Superior temporal gyrus (tissue), 1 donor: ENCODE measurements around the gene IGDCC3.

Experiments used
- DNase-seq: peaks from one replicate; pipeline ENCODE4 v3.0.0-alpha.2; 2016; ENCODE audit errors: extremely low spot score

The IGDCC3 gene

DNA sequence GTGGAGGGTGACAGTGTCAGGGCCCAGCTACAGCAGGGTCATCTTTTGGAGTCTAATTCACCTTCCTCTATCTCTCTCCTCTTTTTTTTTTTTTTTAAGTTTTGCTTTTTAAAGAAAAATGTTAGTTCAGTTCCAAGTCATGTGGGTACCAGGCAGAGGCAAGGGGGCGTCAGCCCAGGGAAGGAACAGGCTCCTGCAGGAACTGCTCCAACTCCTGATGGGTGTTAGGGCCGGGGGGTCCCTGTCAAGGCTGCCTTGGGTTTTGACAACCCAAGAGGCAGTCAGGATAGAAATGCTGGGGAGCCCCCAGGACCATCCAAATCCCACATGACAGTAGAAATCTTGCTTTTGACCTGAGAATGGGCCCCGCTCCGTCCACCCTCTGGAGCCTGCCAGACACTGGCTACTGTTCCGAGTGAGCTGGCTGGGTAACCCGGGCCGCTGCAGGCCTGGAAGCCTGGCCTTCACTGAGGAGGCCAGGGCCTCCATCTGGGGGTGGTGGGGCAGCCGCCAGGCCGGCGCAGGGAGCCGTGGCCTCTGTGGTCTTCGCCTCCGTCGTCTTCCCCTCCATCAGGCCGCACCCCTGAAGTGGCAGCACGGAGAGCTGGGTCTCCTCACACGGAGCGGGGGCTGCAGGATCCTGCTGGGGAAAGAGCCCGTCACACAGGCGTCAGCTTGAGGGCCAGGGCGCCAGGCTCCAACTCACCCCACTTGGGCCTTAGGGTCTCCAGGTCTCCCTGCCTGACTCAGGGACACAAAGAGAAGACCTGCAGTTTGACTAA is 49.1 kb downstream of the IGDCC3 start:
- no peak for DNase-seq

- DNase-seq, result no peak
Measured at GRCh38 chr15:65327651-65328393, 50.0 kb downstream of the IGDCC3 start.

GRCh38 chr15:65326818-65327217 is 51.0 kb downstream of the IGDCC3 start:
- DNase-seq, result no peak

- DNase-seq, result no peak
Measured at GRCh38 chr15:65326117-65326526, 51.7 kb downstream of the IGDCC3 start.

DNA sequence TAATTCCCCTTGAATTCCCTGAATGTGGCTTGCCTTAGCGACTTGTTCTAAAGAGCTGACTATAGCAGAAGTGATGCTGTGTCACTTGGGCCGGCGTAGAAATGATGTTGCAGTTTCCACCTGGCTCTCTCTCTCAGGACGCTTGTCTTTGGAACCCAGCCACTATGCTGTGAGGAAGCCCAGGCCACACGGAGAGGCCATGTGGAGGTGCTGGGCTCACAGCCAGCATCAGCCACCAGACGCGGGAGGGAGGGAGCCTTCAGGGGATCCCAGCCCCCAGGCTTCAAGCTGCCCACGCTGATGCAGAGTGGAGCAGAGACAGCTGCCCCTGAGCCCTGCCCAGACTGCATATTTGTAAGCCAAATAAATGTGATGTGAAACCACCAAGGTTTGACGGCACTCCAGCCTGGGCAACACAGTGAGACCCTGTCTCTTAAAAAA is 54.7 kb downstream of the IGDCC3 start:
- DNase-seq, result no peak

- peak; percentile 96 for DNase-seq
Measured at GRCh38 chr15:65318870-65319356, 58.9 kb downstream of the IGDCC3 start.

DNA sequence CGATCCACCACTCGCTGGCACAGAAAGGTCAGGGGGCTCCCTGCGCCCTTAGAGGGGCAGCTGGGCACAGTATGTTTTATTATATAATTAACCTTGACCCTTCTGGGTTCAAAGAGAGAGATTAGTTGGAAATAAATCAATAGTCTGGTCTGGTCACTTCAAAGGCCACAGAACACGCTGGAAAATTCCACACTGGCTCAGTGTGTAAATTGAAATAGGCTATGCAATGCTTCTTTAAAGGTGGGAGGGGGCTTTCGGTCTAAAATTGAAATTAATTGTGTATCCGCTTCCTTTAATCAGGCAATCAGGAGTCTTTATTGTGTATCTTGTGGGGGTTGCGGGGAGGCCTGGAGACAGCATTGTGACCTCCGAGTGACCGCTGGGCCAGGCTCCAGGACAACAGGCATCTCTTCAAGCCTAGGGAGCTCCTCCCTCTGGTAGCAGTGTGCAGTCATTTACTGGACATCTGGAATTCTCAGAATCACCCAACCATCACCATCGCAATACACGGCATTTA is 65.3 kb downstream of the IGDCC3 start:
- peak; percentile 58 for DNase-seq

- no peak for DNase-seq
Measured at GRCh38 chr15:65311760-65312159, 66.0 kb downstream of the IGDCC3 start.

DNA sequence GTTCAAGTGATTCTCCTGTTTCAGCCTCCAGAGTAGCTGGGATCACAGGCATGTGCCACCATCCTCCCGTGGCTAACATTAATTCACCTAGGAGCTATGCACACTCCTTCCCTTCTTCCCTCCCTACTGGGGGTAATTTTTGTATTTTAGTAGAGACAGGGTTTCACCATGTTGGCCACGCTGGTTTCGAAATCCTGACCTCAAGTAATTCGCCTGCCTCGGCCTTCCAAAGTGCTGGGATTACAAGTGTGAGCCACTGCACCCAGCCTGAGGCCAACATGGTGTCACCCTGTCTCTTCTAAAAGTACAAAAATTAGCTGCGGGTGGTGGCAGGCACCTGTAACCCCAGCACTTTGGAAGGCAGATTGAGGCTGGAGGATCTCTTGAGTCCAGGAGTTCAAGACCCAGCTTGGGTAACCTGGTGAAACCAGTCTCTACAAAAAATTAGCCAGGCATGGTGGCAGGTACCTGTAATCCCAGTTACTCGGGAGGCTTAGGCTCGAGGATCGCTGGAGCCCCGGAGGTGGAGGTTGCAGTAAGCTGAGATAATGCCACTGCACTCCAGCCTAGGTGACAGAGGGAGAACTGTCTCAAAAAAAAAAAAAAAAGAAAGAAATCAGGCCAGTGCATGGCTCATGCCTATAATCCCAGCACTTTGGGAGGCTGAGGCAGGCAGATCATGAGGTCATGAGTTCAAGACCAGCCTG is 67.2 kb downstream of the IGDCC3 start:
- DNase-seq, result no peak

DNA sequence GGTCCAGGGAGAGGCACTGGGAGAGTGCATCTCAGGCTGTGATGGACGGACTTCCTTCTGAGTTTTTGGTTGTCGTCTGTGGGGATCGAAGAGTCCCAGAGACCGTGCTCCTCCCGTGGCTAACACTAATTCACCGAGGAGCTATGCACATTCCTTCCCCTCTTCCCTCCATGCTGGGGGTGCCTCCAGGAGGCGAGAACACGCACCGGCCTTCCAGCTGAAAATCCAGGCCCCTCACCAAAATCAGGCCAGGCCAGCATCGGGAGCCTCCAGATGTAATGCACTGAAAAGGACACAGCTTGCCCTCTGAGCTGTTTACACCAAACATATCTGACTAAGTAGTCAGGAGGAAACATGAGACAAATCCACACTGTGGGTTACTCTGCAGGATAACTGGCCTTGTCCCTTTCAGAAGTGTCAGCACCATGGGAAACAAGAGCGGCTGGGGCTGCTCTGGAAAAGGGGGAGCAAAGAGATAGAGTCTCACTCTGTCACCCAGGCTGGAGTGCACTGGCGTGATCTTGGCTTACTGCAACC is 67.9 kb downstream of the IGDCC3 start:
- no peak for DNase-seq

DNA sequence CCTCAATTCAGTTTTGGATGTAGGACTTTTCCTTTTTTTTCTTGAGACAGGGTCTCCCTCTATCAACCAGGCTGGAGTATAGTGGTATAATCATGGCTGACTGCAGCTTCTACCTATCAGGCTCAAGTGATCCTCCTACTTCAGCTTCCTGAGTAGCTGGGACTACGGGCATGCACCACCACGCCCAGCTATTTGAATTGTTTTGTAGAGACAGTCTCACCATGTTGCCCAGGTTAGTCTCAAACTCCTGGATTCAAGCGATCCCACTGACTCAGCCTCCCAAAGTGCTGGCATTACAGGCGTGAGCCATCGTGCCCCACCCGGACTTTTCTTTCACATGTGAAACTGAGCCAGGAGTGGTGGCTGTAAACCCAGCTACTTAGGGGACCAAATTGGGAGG is 69.8 kb downstream of the IGDCC3 start:
- DNase-seq, result no peak

DNA sequence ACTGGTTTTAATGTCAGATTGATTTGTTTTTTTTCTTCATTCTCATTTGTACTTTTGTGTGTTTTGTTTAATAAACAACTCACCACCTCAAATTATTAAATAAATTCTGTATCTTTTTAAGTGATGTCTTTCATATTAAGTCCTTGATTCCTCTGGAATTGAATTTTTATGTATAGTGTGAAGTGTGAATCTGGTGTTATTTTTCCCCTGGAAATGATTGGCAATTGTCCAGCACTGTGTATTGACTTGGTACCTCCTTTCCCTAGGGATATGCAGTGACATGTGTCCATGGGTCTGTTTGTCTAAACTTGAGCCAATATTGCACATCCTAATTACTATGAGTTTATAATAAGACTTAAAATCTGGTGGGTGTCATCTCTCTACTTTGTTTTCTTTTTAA is 71.3 kb downstream of the IGDCC3 start:
- no peak for DNase-seq

GRCh38 chr15:65305776-65306175 is 72.0 kb downstream of the IGDCC3 start:
- no peak for DNase-seq

- DNase-seq, result no peak
Measured at GRCh38 chr15:65305150-65305758, 72.5 kb downstream of the IGDCC3 start.

- peak; percentile 99 for DNase-seq
Measured at GRCh38 chr15:65304381-65305149, 73.2 kb downstream of the IGDCC3 start, which contains the start of gene RNU5B-1. RNU5B-1 (plus strand) TSS chr15:65304677.

- peak; percentile 80 for DNase-seq
Measured at GRCh38 chr15:65303687-65304380, 74.0 kb downstream of the IGDCC3 start.

- DNase-seq, result no peak
Measured at GRCh38 chr15:65302061-65302460, 75.7 kb downstream of the IGDCC3 start.

DNA sequence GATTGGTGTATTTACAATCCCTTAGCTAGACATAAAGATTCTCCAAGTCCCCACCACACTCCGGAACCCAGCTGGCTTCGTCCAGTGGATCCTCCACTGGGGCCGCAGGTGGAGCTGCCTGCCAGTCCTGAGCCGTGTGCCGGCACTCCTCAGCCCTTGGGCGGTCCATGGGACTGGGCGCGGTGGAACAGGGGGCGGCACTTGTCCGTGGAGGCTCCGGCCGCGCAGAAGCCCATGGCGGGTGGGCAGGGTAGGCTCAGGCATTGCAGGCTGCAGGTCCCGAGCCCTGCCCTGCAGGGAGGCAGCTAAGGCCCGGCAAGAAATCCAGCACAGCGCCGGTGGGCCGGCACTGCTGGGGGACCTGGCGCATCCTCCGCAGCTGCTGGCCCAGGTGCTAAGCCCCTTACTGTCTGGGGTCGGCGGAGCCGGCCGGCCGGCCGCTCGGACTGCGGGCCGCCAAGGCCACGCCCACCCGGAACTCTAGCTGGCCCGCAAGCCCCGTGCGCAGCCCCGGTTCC is 76.8 kb downstream of the IGDCC3 start:
- DNase-seq, result no peak

GRCh38 chr15:65298731-65299130 is 79.1 kb downstream of the IGDCC3 start:
- no peak for DNase-seq
